Measurements from ENCODE around the gene MSL1. TPM values are rescaled to one million over a fixed set of nuclear protein-coding genes. Genes with fewer than 3 reads are reported as not detected.

MSL1 gene
- total and polyA plus RNA-seq, 2 experiments from 2014 or later = 26.7 to 81.6 TPM

DNA sequence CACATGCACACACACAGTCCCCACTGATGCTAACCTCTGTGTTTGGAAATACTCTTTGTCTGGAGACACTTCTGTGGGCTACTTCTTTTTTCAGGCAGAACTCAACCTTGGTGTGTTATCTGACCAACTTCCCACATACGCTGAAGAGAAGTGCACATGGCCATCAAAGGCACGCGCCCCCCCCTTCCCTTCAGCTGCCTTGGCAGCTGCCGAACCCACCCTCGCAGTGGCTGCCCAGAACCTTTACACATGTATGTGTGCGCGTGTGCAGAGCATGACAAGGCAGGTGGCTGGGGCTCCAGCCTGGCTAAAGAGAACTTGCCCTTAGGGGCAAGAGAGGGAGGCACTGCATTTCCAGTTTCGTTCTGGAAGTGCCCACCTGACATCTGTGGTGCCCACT is 59.4 kb downstream of the MSL1 start:
- Histone ChIP-seq H3K9me3 (ENCODE audit: low read depth) (no peaks in the 10 kb centered on the region), H2AFZ (no peak overlapping the region), H3K4me2 (no peak overlapping the region), H3K27me3 (no peaks in the 10 kb centered on the region), H4K20me1 (ENCODE audit: insufficient read depth, poor library complexity, severe bottlenecking) (no peaks in the 10 kb centered on the region), H3K79me2 (no peaks in the 10 kb centered on the region), H3K9me2 (replicated peaks; ENCODE audit: insufficient read depth) (no peaks in the 10 kb centered on the region), H3K4me3 (no peak overlapping the region), H3K27ac (no peak overlapping the region), H3K36me3 (replicated peaks; ENCODE audit: insufficient read depth, low read depth) (no peaks in the 10 kb centered on the region), H3K4me1 (ENCODE audit: insufficient read depth) (peaks cover 16% of the 10 kb centered on the region)
- TF ChIP-seq EZH2 (IDR thresholded peaks at IDR 0.05; ENCODE audit: borderline replicate concordance) = no peak
- no peak for TF ChIP-seq EZH2phosphoT487 (IDR thresholded peaks at IDR 0.05; ENCODE audit: low read depth, severe bottlenecking, unreplicated experiment)
- TF ChIP-seq, protein P1, sequence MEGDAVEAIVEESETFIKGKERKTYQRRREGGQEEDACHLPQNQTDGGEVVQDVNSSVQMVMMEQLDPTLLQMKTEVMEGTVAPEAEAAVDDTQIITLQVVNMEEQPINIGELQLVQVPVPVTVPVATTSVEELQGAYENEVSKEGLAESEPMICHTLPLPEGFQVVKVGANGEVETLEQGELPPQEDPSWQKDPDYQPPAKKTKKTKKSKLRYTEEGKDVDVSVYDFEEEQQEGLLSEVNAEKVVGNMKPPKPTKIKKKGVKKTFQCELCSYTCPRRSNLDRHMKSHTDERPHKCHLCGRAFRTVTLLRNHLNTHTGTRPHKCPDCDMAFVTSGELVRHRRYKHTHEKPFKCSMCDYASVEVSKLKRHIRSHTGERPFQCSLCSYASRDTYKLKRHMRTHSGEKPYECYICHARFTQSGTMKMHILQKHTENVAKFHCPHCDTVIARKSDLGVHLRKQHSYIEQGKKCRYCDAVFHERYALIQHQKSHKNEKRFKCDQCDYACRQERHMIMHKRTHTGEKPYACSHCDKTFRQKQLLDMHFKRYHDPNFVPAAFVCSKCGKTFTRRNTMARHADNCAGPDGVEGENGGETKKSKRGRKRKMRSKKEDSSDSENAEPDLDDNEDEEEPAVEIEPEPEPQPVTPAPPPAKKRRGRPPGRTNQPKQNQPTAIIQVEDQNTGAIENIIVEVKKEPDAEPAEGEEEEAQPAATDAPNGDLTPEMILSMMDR (IDR thresholded peaks at IDR 0.05; ENCODE audit: poor library complexity) = no peak
- WGBS (ENCODE audit: low lambda C conversion rate, missing lambda C conversion rate) = 88% methylated on average over 8 of the region's 8 CpGs
- DNase-seq (ENCODE audit: low spot score) = no peak

DNA sequence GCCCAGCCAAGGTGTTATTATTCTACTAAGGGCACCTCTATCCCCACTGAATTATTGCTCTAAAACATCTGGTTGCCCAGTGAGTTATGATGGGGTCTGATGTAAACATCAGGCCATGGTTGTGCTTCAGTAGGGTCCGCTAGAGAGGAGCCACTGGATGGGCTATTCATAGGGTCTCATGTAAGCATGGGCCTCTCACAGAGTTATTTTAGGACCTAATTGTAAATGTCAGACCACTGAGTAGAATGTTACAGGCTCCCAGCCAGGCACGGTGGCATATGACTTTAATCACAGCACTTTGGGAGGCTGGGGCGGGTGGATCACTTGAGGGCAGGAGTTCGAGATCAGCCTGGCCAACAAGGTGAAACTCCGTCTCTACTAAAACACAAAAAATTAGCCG is 60.8 kb downstream of the MSL1 start:
- no peak overlapping the region for H3K4me2 ChIP-seq
- H3K36me3 ChIP-seq (replicated peaks; ENCODE audit: insufficient read depth, low read depth) = no peaks in the 10 kb centered on the region
- no peak overlapping the region for H3K27ac ChIP-seq
- H3K79me2 ChIP-seq = no peaks in the 10 kb centered on the region
- no peaks in the 10 kb centered on the region for H3K27me3 ChIP-seq
- H3K4me1 ChIP-seq (ENCODE audit: insufficient read depth) = peaks cover 9% of the 10 kb centered on the region
- H3K9me3 ChIP-seq (ENCODE audit: low read depth) = no peaks in the 10 kb centered on the region
- H3K9me2 ChIP-seq (replicated peaks; ENCODE audit: insufficient read depth) = no peaks in the 10 kb centered on the region
- WGBS (ENCODE audit: low lambda C conversion rate, missing lambda C conversion rate) = 96% methylated on average over 6 of the region's 6 CpGs
- no peak for DNase-seq (ENCODE audit: low spot score)
- TF ChIP-seq EZH2 (IDR thresholded peaks at IDR 0.05; ENCODE audit: borderline replicate concordance) (no peak), EZH2phosphoT487 (IDR thresholded peaks at IDR 0.05; ENCODE audit: low read depth, severe bottlenecking, unreplicated experiment) (no peak)
- TF ChIP-seq, protein P1 (IDR thresholded peaks at IDR 0.05; ENCODE audit: poor library complexity) = no peak
- no peaks in the 10 kb centered on the region for H4K20me1 ChIP-seq (ENCODE audit: insufficient read depth, poor library complexity, severe bottlenecking)
- no peak overlapping the region for H3K4me3 ChIP-seq
- H2AFZ ChIP-seq = no peak overlapping the region

Small RNA genes lying within 50 kb of the gene (microRNA-seq; reads per million reads assigned to microRNA genes)
- gene MIR6866 = 3.1 reads per million

Other genes with a start within 250 kb of the MSL1 start
- 7.9 and 10.3 TPM in 2 replicates for gene GSDMB, start 203.3 kb upstream of the MSL1 start, total RNA-seq
- gene GSDMB, start 203.3 kb upstream of the MSL1 start, polyA plus RNA-seq = 6.4 and 6.9 TPM in 2 replicates
- gene ORMDL3, start 194.4 kb upstream of the MSL1 start, total RNA-seq = 52.8 and 73.3 TPM in 2 replicates
- 33.3 and 56.4 TPM in 2 replicates for gene ORMDL3, start 194.4 kb upstream of the MSL1 start, polyA plus RNA-seq
- 0.57 TPM in 1 of 2 replicates, not detected in the other for gene LRRC3C, start 194.2 kb upstream of the MSL1 start, total RNA-seq
- gene LRRC3C, start 194.2 kb upstream of the MSL1 start, polyA plus RNA-seq = not detected in 2 replicates
- 0.08 TPM in 1 of 2 replicates, not detected in the other for gene GSDMA, start 159.0 kb upstream of the MSL1 start, total RNA-seq
- 0.08 and 0.21 TPM in 2 replicates for gene GSDMA, start 159.0 kb upstream of the MSL1 start, polyA plus RNA-seq
- 71.9 and 92.1 TPM in 2 replicates for gene PSMD3, start 141.2 kb upstream of the MSL1 start, total RNA-seq
- gene PSMD3, start 141.2 kb upstream of the MSL1 start, polyA plus RNA-seq = 114 and 124 TPM in 2 replicates
- gene CSF3, start 106.5 kb upstream of the MSL1 start, total RNA-seq = 0.12 TPM in 1 of 2 replicates, not detected in the other
- gene CSF3, start 106.5 kb upstream of the MSL1 start, polyA plus RNA-seq = 0.36 TPM in 1 of 2 replicates, not detected in the other
- 55.7 and 66.8 TPM in 2 replicates for gene MED24, start 67.6 kb upstream of the MSL1 start, total RNA-seq
- gene MED24, start 67.6 kb upstream of the MSL1 start, polyA plus RNA-seq = 69.8 and 69.9 TPM in 2 replicates
- 35.3 and 40.2 TPM in 2 replicates for gene THRA, start 59.0 kb upstream of the MSL1 start, total RNA-seq
- 20.7 and 22.5 TPM in 2 replicates for gene THRA, start 59.0 kb upstream of the MSL1 start, polyA plus RNA-seq
- 2.3 and 3.0 TPM in 2 replicates for gene NR1D1, start 21.4 kb upstream of the MSL1 start, total RNA-seq
- gene NR1D1, start 21.4 kb upstream of the MSL1 start, polyA plus RNA-seq = 6.9 and 7.1 TPM in 2 replicates
- gene CASC3, start 18.6 kb downstream of the MSL1 start, total RNA-seq = 26.7 and 30.2 TPM in 2 replicates
- gene CASC3, start 18.6 kb downstream of the MSL1 start, polyA plus RNA-seq = 33.0 and 37.5 TPM in 2 replicates
- gene RAPGEFL1, start 55.5 kb downstream of the MSL1 start, total RNA-seq = 4.0 and 4.9 TPM in 2 replicates
- 4.2 and 6.0 TPM in 2 replicates for gene RAPGEFL1, start 55.5 kb downstream of the MSL1 start, polyA plus RNA-seq
- gene WIPF2, start 97.3 kb downstream of the MSL1 start, total RNA-seq = 10.3 and 12.6 TPM in 2 replicates
- 23.8 and 24.2 TPM in 2 replicates for gene WIPF2, start 97.3 kb downstream of the MSL1 start, polyA plus RNA-seq
- gene CDC6, start 165.9 kb downstream of the MSL1 start, total RNA-seq = 5.8 and 8.6 TPM in 2 replicates
- 5.1 and 7.5 TPM in 2 replicates for gene CDC6, start 165.9 kb downstream of the MSL1 start, polyA plus RNA-seq
- gene RARA, start 187.2 kb downstream of the MSL1 start, total RNA-seq = 19.2 and 30.0 TPM in 2 replicates
- gene RARA, start 187.2 kb downstream of the MSL1 start, polyA plus RNA-seq = 33.1 and 34.4 TPM in 2 replicates
- gene GJD3, start 242.8 kb downstream of the MSL1 start, total RNA-seq = 0.47 TPM in 1 of 2 replicates, not detected in the other
- gene GJD3, start 242.8 kb downstream of the MSL1 start, polyA plus RNA-seq = 3.3 and 3.8 TPM in 2 replicates

All from hepatocyte (in vitro differentiated cells).